ENCODE measurements around the gene CAMK1D.

CAMK1D gene

DNA sequence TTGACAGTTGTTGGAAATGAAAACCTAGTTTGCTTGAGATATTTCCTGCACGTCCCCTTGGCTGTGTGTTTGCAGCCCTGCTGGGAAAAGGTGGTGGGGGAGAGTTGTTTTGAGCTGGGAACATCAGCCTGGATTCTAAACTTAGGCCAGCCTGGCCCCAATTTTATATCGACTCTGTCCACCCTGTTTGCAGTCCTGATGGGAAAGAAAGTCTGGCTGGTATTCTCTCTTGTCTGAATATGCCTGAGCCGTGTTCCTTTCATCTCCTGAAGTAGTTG is 473.5 kb downstream of the CAMK1D start:
- no peak overlapping the region for H3K4me3 ChIP-seq (ENCODE audit: low read depth, low read length)
- TF ChIP-seq, protein P1, sequence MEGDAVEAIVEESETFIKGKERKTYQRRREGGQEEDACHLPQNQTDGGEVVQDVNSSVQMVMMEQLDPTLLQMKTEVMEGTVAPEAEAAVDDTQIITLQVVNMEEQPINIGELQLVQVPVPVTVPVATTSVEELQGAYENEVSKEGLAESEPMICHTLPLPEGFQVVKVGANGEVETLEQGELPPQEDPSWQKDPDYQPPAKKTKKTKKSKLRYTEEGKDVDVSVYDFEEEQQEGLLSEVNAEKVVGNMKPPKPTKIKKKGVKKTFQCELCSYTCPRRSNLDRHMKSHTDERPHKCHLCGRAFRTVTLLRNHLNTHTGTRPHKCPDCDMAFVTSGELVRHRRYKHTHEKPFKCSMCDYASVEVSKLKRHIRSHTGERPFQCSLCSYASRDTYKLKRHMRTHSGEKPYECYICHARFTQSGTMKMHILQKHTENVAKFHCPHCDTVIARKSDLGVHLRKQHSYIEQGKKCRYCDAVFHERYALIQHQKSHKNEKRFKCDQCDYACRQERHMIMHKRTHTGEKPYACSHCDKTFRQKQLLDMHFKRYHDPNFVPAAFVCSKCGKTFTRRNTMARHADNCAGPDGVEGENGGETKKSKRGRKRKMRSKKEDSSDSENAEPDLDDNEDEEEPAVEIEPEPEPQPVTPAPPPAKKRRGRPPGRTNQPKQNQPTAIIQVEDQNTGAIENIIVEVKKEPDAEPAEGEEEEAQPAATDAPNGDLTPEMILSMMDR (IDR thresholded peaks at IDR 0.05; ENCODE audit: insufficient read depth, low read length, missing control alignments): no peak
- ChIA-PET CTCF (interaction anchor here (1.1 to 1.6 kb wide), 3 partner anchors 9 to 111 kb away, joined by 3 to 5 read pairs (median 4); no protein-coding TSS in a partner anchor), POLR2A (interaction anchor here (0.6 kb wide), 1 partner anchor 490 kb away, joined by 3 read pairs; no protein-coding TSS in a partner anchor)
- no peak for DNase-seq (ENCODE audit: low read depth, low spot score)

DNA sequence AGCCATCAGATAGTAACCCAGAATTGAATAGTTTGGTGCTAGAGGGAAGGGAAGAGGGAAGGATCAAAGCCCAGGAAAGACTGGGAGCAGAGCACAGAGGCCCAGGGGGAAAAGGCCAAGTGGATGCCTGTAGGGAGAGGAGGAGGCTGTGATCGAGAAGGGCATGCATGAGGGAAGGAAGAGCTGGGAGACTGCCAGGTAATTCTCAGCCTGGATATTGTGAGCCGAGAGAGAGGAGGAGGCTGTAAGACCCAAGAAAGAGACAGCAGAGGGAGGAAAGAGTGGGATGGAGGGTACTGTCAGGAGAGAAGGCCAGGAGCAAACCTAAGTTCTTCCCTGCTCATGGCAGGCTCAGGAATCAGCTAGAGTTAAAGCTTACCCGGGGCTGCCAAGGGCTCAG is 474.0 kb downstream of the CAMK1D start:
- ChIA-PET POLR2A (no interaction called here), CTCF (interaction anchor here (1.5 to 1.6 kb wide), 2 partner anchors 9 to 15 kb away, joined by 4 to 5 read pairs; no protein-coding TSS in a partner anchor)

DNA sequence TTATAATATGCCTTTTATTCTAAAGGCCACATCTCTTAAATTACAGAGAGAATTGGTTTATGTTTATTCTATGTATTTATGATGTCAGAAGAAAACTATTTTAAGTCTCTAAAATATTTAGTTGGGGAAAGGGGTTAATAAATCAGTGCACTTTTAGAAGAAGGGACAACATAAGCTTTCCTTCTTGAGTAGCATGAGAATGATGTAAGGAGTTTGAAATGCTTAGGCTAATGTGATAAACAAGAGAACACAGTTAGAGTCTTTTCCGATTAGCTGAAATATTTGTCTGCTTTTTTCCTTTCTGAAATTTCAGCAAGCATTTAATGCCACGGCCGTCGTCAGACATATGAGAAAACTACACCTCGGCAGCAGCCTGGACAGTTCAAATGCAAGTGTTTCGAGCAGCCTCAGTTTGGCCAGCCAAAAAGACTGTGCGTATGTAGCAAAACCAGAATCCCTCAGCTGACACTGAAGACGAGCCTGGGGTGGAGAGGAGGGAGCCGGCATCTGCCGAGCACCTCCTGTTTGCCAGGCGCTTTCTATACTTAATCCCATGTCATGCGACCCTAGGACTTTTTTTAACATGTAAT is 476.0 kb downstream of the CAMK1D start:
- H3K4me3 ChIP-seq (ENCODE audit: low read depth, low read length): no peak overlapping the region
- peak; percentile 23 for DNase-seq (ENCODE audit: low read depth, low spot score)
- POLR2A ChIA-PET: no interaction called here
- CTCF ChIA-PET: no interaction called here
- TF ChIP-seq, protein P1 (IDR thresholded peaks at IDR 0.05; ENCODE audit: insufficient read depth, low read length, missing control alignments): no peak

More for the DNA sequence above, 474.0 kb downstream of the CAMK1D start:
- no peak for DNase-seq (ENCODE audit: low read depth, low spot score)
- H3K4me3 ChIP-seq (ENCODE audit: low read depth, low read length): no peak overlapping the region
- TF ChIP-seq, protein P1 (IDR thresholded peaks at IDR 0.05; ENCODE audit: insufficient read depth, low read length, missing control alignments): no peak

DNA sequence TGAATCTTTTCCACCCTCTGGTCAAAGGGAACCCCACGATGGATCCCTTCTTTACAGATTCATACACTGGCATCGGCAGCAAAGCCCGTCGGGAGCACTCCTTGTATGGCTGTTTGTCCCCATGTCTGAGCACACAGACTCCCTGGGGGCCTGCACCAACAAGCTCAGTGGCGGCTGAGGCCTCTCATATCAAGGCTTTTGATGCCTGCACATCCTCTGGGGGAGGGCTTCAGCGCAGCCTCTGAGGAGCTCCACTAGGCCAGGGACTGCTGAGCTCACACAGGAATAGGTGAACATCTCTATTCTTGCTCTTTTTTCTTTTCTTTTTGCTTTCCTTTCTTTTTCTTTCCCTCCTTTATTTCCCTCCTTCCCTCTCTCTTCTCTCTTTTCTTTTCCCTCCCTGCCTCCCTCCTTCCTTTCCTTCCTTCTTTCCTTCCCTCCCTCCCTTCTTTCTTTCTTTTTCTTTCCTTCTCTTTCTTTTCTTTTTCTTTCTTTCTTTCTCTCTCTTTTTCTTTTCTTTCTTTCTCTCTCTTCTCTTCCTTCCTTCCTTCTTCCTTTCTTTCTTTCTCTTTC is 477.5 kb downstream of the CAMK1D start:
- no peak for DNase-seq (ENCODE audit: low read depth, low spot score)
- no peak overlapping the region for H3K4me3 ChIP-seq (ENCODE audit: low read depth, low read length)
- ChIA-PET POLR2A (no interaction called here), CTCF (interaction anchor here (0.6 kb wide), 1 partner anchor 75 kb away, joined by 3 read pairs; no protein-coding TSS in a partner anchor)
- TF ChIP-seq, protein P1 (IDR thresholded peaks at IDR 0.05; ENCODE audit: insufficient read depth, low read length, missing control alignments): no peak

DNA sequence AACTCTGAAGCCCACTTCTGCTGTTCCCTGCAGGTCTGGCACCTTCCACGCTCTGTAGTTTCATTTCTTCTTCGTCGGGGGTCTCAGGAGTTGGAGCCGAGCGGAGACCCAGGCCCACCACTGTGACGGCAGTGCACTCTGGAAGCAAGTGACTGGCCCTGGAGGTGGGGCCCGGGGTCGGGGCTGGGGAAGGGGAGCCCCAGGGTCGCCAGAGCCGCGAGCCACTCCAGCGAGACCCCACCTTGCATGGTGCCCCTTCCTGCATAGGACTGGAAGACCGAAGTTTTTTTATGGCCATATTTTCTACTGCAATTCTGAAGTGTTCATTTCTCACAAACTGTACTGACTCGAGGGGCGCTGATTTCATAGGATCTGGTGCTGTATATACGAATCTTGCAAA is 479.4 kb downstream of the CAMK1D start:
- H3K4me3 ChIP-seq (ENCODE audit: low read depth, low read length): no peak overlapping the region
- ChIA-PET CTCF (no interaction called here), POLR2A (no interaction called here)
- TF ChIP-seq, protein P1 (IDR thresholded peaks at IDR 0.05; ENCODE audit: insufficient read depth, low read length, missing control alignments): no peak
- DNase-seq (ENCODE audit: low read depth, low spot score): no peak

DNA sequence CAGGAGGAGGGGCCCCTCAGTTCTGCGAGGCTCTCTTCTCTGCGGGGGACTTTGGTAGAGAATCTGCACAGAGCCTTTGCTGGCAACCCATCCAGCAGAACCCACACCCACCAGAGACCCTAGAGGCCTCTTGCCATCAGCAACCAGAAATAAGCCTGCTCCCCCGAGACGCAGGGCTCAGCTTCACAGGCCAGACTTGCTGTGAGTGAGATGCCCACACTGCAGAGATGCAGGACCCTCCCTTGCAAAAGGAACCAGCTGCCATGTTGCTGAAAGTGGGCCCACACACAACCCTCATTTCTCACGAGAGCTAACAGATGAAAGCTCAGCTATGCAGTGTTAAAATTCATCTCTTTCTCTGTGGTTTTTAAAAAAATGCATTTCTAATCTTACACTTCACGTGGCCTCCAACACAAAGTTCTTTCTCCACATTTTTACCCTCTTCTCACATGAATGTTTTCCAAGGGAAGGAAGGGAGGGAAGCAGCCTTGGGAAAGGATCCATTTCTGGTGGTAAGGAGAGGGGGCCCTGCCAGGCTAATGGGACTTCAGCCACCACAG is 480.6 kb downstream of the CAMK1D start:
- CTCF ChIA-PET: no interaction called here
- TF ChIP-seq, protein P1 (IDR thresholded peaks at IDR 0.05; ENCODE audit: insufficient read depth, low read length, missing control alignments): no peak
- no peak for DNase-seq (ENCODE audit: low read depth, low spot score)
- no peak overlapping the region for H3K4me3 ChIP-seq (ENCODE audit: low read depth, low read length)
- POLR2A ChIA-PET: no interaction called here
